ENCODE results near the gene NIM1K.
"Not testable (repeated sequence)": the region's sequence is repeated elsewhere in the genome, so short reads cannot be mapped to it uniquely, and the experiment has no call there.

The NIM1K gene

DNA sequence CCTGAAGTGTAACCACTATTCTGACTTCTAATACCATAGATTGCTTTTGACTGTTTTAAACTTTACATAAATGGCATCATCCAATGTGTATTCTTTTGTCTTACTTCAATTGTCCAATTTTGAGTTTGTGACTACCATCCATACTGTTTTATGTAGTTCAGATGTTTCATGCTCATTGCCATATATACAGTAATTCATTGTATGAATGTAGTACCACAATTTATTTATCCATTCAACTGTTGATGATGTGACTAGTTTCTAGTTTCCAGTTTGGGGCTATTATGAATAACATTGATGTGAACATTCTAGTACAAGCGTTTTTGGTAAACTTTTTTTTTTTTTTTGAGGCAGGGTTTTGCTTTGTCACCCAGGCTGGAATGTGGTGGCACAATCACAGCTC is 66.1 kb downstream of the NIM1K start:
- no peak for DNase-seq (ENCODE audit: low read depth in 1 of 2, low spot score in 1 of 2)

GRCh38 chr5:43262269-43262668 is 70.2 kb downstream of the NIM1K start:
- H3K27ac ChIP-seq (replicated peaks); DNase-seq (ENCODE audit: low read depth in 1 of 2, low spot score in 1 of 2); H3K4me3 ChIP-seq (replicated peaks; ENCODE audit: insufficient read depth, low read length): not testable (repeated sequence)

More for the DNA sequence above, 66.1 kb downstream of the NIM1K start:
- Histone ChIP-seq H3K27me3 (ENCODE audit: insufficient read depth, poor library complexity, severe bottlenecking) (no peaks in the 10 kb centered on the region), H3K27ac (replicated peaks) (no peak overlapping the region), H3K4me3 (replicated peaks; ENCODE audit: insufficient read depth, low read length) (no peak overlapping the region)
- TF ChIP-seq SPI1 (IDR thresholded peaks at IDR 0.05; ENCODE audit: borderline replicate concordance, low read depth): no peak
- no peak for TF ChIP-seq POLR2AphosphoS5 (IDR thresholded peaks at IDR 0.05; ENCODE audit: low read depth)
- TF ChIP-seq, protein P1, sequence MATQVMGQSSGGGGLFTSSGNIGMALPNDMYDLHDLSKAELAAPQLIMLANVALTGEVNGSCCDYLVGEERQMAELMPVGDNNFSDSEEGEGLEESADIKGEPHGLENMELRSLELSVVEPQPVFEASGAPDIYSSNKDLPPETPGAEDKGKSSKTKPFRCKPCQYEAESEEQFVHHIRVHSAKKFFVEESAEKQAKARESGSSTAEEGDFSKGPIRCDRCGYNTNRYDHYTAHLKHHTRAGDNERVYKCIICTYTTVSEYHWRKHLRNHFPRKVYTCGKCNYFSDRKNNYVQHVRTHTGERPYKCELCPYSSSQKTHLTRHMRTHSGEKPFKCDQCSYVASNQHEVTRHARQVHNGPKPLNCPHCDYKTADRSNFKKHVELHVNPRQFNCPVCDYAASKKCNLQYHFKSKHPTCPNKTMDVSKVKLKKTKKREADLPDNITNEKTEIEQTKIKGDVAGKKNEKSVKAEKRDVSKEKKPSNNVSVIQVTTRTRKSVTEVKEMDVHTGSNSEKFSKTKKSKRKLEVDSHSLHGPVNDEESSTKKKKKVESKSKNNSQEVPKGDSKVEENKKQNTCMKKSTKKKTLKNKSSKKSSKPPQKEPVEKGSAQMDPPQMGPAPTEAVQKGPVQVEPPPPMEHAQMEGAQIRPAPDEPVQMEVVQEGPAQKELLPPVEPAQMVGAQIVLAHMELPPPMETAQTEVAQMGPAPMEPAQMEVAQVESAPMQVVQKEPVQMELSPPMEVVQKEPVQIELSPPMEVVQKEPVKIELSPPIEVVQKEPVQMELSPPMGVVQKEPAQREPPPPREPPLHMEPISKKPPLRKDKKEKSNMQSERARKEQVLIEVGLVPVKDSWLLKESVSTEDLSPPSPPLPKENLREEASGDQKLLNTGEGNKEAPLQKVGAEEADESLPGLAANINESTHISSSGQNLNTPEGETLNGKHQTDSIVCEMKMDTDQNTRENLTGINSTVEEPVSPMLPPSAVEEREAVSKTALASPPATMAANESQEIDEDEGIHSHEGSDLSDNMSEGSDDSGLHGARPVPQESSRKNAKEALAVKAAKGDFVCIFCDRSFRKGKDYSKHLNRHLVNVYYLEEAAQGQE (IDR thresholded peaks at IDR 0.05; ENCODE audit: insufficient replicate concordance, low read depth): no peak
- no peak for TF ChIP-seq GABPA (IDR thresholded peaks at IDR 0.05; ENCODE audit: low read depth)
- no peak for TF ChIP-seq CTCF (IDR thresholded peaks at IDR 0.05; ENCODE audit: insufficient read depth, low read length)

DNA sequence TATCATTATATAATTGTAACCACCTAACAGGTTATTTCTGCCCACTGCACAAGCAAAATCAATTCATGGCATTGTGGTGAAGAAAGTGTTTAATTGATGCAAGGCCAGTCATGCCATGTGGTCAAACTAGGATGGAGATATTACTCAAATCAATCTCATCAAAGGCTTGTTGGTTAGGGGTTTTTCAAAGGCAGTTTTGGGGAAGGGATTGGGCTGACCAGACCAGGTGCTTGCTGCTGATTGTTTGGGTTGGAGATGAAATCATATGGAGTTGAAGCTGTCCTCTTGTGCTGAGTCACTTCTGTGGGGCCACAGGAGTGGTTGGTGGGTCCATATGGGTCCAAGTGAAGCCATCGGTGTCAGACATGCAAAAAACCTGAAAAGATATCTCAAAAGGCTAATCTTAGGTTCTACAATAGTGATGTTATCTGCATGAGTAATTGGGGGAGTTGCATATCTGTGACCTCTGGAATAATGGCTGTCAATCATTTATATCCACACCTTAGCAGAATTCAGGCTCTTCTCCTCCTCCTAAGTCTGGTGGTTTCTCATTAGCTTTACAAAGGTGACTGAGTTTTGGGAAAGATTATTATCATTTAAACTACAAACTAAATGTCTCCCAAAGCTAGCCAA is 76.3 kb downstream of the NIM1K start:
- no peak for TF ChIP-seq CTCF (IDR thresholded peaks at IDR 0.05; ENCODE audit: insufficient read depth, low read length)
- no peak for TF ChIP-seq GABPA (IDR thresholded peaks at IDR 0.05; ENCODE audit: low read depth)
- no peak for TF ChIP-seq POLR2AphosphoS5 (IDR thresholded peaks at IDR 0.05; ENCODE audit: low read depth)
- TF ChIP-seq, protein P1 (IDR thresholded peaks at IDR 0.05; ENCODE audit: insufficient replicate concordance, low read depth): no peak
- no peak for TF ChIP-seq SPI1 (IDR thresholded peaks at IDR 0.05; ENCODE audit: borderline replicate concordance, low read depth)
- Histone ChIP-seq H3K27ac (replicated peaks) (no peak overlapping the region), H3K27me3 (ENCODE audit: insufficient read depth, poor library complexity, severe bottlenecking) (peaks cover 2% of the 10 kb centered on the region), H3K4me3 (replicated peaks; ENCODE audit: insufficient read depth, low read length) (no peak overlapping the region)
- no peak for DNase-seq (ENCODE audit: low read depth in 1 of 2, low spot score in 1 of 2)

More at GRCh38 chr5:43262269-43262668, 70.2 kb downstream of the NIM1K start:
- not testable (repeated sequence) for H3K27me3 ChIP-seq (ENCODE audit: insufficient read depth, poor library complexity, severe bottlenecking)

GRCh38 chr5:43270645-43271044 is 78.6 kb downstream of the NIM1K start:
- TF ChIP-seq SPI1 (IDR thresholded peaks at IDR 0.05; ENCODE audit: borderline replicate concordance, low read depth) (no peak), GABPA (IDR thresholded peaks at IDR 0.05; ENCODE audit: low read depth) (no peak), CTCF (IDR thresholded peaks at IDR 0.05; ENCODE audit: insufficient read depth, low read length) (no peak), POLR2AphosphoS5 (IDR thresholded peaks at IDR 0.05; ENCODE audit: low read depth) (no peak)
- TF ChIP-seq, protein P1 (IDR thresholded peaks at IDR 0.05; ENCODE audit: insufficient replicate concordance, low read depth): no peak
- Histone ChIP-seq H3K27ac (replicated peaks) (no peak overlapping the region), H3K4me3 (replicated peaks; ENCODE audit: insufficient read depth, low read length) (no peak overlapping the region), H3K27me3 (ENCODE audit: insufficient read depth, poor library complexity, severe bottlenecking) (peaks cover 2% of the 10 kb centered on the region)
- no peak for DNase-seq (ENCODE audit: low read depth in 1 of 2, low spot score in 1 of 2)

All from HL-60 (cell line).